ENCODE measurements around the gene CEP192. TPM values are rescaled to one million over a fixed set of nuclear protein-coding genes. Genes with fewer than 3 reads are reported as not detected.
A peak's percentile ranks its signal among the peaks of the same experiment; 100 is the strongest.

CEP192 gene
- polyA plus RNA-seq, 3 donors = 3.0 to 29.6 (median 3.7) TPM

DNA sequence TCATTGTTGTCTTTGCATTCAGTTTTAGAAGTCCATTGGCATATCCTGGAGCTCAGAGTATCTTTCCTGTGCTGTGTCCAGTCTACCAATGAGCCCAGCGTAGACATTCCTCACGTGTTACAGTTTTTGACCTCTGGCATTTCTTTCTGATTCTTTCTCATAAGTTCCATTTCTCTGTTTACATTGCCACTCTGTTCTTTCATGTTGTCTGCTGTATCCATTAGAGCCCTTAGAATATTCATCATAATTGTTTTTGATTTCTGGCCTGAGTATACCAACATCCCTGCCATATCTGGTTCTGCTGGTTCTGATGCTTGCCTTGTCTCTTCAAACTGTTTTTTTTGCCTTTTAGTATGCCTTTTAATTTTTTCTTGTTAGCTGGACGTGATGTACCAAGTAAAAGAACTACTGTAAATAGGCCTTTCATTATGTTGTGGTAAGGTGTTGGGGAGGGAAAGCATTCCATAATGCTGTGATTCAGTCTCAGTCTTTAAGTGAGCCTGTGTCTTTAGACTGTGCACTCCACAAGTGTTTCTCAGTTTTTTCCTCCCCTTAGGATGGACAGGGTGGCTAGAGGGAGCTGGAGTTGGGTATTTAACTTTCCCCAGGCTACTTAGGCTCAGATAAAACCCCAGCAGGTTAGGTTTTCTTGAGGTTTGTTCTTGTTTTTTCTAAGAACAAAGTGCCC, 35.6 kb downstream of the CEP192 start:
- WGBS (ENCODE audit: insufficient coverage) = 100% methylated on average over 3 of the region's 3 CpGs
- Histone ChIP-seq H3K9ac (ENCODE audit: insufficient read depth, low read length, poor library complexity, severe bottlenecking) (no peak overlapping the region), H3K36me3 (replicated peaks in 1 of 2; ENCODE audit: control insufficient read depth in 1 of 2, insufficient read depth in 2 of 2, low read length in 2 of 2) (peaks cover 74 to 93% of the 10 kb centered on the region in 2 donors), H3K4me2 (replicated peaks; ENCODE audit: extremely low read depth, low read length, poor library complexity, severe bottlenecking) (no peak overlapping the region), H2AFZ (ENCODE audit: insufficient read depth, low read depth, low read length, poor library complexity, severe bottlenecking) (no peak overlapping the region), H4K20me1 (ENCODE audit: insufficient read depth, low read length) (no peaks in the 10 kb centered on the region), H3K4me3 (replicated peaks in 1 of 3; ENCODE audit: low read depth in 2 of 3, low read length in 3 of 3) (no peak overlapping the region), H3K79me2 (ENCODE audit: insufficient read depth, low read length) (peaks cover 33% of the 10 kb centered on the region), H3K4me1 (ENCODE audit: control insufficient read depth in 1 of 2, insufficient read depth in 2 of 2, low read length in 2 of 2) (no peaks in the 10 kb centered on the region), H3K27me3 (ENCODE audit: control insufficient read depth in 2 of 2, insufficient read depth in 2 of 2, low read length in 2 of 2) (no peaks in the 10 kb centered on the region), H3K9me3 (replicated peaks in 1 of 2; ENCODE audit: control insufficient read depth in 1 of 2, insufficient read depth in 1 of 2, low read length in 2 of 2) (peaks cover 0 to 3% of the 10 kb centered on the region in 2 donors), H3K27ac (ENCODE audit: low read depth in 1 of 2, low read length in 2 of 2) (no peak overlapping the region)
- intact Hi-C loops (cut with micrococcal nuclease) = no loop called here
- peaks cover 0 to 4% (median 0%) of the 10 kb centered on the region in 7 donors for H3K9me3 Mint-ChIP-seq
- TF ChIP-seq, protein P1, sequence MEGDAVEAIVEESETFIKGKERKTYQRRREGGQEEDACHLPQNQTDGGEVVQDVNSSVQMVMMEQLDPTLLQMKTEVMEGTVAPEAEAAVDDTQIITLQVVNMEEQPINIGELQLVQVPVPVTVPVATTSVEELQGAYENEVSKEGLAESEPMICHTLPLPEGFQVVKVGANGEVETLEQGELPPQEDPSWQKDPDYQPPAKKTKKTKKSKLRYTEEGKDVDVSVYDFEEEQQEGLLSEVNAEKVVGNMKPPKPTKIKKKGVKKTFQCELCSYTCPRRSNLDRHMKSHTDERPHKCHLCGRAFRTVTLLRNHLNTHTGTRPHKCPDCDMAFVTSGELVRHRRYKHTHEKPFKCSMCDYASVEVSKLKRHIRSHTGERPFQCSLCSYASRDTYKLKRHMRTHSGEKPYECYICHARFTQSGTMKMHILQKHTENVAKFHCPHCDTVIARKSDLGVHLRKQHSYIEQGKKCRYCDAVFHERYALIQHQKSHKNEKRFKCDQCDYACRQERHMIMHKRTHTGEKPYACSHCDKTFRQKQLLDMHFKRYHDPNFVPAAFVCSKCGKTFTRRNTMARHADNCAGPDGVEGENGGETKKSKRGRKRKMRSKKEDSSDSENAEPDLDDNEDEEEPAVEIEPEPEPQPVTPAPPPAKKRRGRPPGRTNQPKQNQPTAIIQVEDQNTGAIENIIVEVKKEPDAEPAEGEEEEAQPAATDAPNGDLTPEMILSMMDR (IDR thresholded peaks at IDR 0.05) = no peak
- no peaks in the 10 kb centered on the region for H3K4me1 Mint-ChIP-seq
- H3K36me3 Mint-ChIP-seq = peaks cover 65 to 83% of the 10 kb centered on the region in 2 donors
- no peak overlapping the region for H3K4me3 Mint-ChIP-seq
- H3K27me3 Mint-ChIP-seq (ENCODE audit: low read depth in 3 of 3) = no peaks in the 10 kb centered on the region
- DNase-seq = no peak
- H3K27ac Mint-ChIP-seq = peak overlapping the region in 2 of 7 donors; percentile 0 to 13

DNA sequence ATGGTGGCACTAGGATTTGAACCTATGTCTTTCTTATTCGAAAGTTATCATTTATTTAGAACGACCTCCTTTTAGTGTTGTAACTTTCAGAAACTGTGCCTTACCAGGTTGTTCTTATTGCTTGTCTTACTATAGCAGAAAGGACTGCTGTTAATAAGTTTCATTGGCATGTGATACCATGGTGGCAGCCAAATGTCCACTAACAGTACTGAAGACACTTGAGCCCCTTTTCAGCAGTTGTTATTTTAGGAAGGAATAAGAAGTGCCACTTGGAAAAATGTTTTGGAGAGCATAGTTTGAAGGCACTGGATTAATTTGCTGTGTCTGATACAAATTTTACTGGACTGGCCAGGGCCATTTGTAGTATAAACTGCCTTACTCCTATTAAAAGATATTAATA, 37.7 kb downstream of the CEP192 start:
- peaks cover 19% of the 10 kb centered on the region for H3K79me2 ChIP-seq (ENCODE audit: insufficient read depth, low read length)
- no peaks in the 10 kb centered on the region for H3K27me3 Mint-ChIP-seq (ENCODE audit: low read depth in 3 of 3)
- no peak overlapping the region for H3K4me2 ChIP-seq (replicated peaks; ENCODE audit: extremely low read depth, low read length, poor library complexity, severe bottlenecking)
- WGBS (ENCODE audit: insufficient coverage) = no CpG with 5 or more reads among the region's 2 CpGs
- no peaks in the 10 kb centered on the region for H3K9me3 ChIP-seq (replicated peaks in 1 of 2; ENCODE audit: control insufficient read depth in 1 of 2, insufficient read depth in 1 of 2, low read length in 2 of 2)
- H3K36me3 Mint-ChIP-seq = peaks cover 66 to 83% of the 10 kb centered on the region in 2 donors
- intact Hi-C loops (cut with micrococcal nuclease) = no loop called here
- H3K9ac ChIP-seq (ENCODE audit: insufficient read depth, low read length, poor library complexity, severe bottlenecking) = no peak overlapping the region
- no peak overlapping the region for H3K27ac ChIP-seq (ENCODE audit: low read depth in 1 of 2, low read length in 2 of 2)
- no peaks in the 10 kb centered on the region for H3K27me3 ChIP-seq (ENCODE audit: control insufficient read depth in 2 of 2, insufficient read depth in 2 of 2, low read length in 2 of 2)
- no peak overlapping the region for H3K4me3 ChIP-seq (replicated peaks in 1 of 3; ENCODE audit: low read depth in 2 of 3, low read length in 3 of 3)
- H3K27ac Mint-ChIP-seq = no peak overlapping the region
- DNase-seq = no peak
- no peaks in the 10 kb centered on the region for H3K9me3 Mint-ChIP-seq
- TF ChIP-seq, protein P1 (IDR thresholded peaks at IDR 0.05) = no peak
- no peak overlapping the region for H3K4me3 Mint-ChIP-seq
- H3K4me1 ChIP-seq (ENCODE audit: control insufficient read depth in 1 of 2, insufficient read depth in 2 of 2, low read length in 2 of 2) = no peaks in the 10 kb centered on the region
- H2AFZ ChIP-seq (ENCODE audit: insufficient read depth, low read depth, low read length, poor library complexity, severe bottlenecking) = no peak overlapping the region
- no peaks in the 10 kb centered on the region for H4K20me1 ChIP-seq (ENCODE audit: insufficient read depth, low read length)
- H3K4me1 Mint-ChIP-seq = no peaks in the 10 kb centered on the region
- H3K36me3 ChIP-seq (replicated peaks in 1 of 2; ENCODE audit: control insufficient read depth in 1 of 2, insufficient read depth in 2 of 2, low read length in 2 of 2) = peaks cover 89 to 94% of the 10 kb centered on the region in 2 donors
